Mesenteric fat pad (tissue), 1 donor: Measurements from ENCODE around the gene PRR3. TPM values are rescaled to one million over a fixed set of nuclear protein-coding genes. Genes with fewer than 3 reads are reported as not detected.

Experiments
- DNase-seq: peaks from one replicate; pipeline ENCODE4 v3.0.0-alpha.2; 2020; ENCODE audit warnings: low spot score
- total RNA-seq: library from RNA; stranded (reverse); fragmentation: NEBNext Ultra II Directional; extraction: Animal tissue kit (Norgen Biotek cat#: 25700); gene quantifications from one replicate; pipeline ENCODE4 v1.2.1, GENCODE V29; 2021
- donor health status: DM: yes; HTN: yes; CAD: no.

Gene PRR3
- total RNA-seq, 1 donor from 2014 or later: 9.2 TPM

DNA sequence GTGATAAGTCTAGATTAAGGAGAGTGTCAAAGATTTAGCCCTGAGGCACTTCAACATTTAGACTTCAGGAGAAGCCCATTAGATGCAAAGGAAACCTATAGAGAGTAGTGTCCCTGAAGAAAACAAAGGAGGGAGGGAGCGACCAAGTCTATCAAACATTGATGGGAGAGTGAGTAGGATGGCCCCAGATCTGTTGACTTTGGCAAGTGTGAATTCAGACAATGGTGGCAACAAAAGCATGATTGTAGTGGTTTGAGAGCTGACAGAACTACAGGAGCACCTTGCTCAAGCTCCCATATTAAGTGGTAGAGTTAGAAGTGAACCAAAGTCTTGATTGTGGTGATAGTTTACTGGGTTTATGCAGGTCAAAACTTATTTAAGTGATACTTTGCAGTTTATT lies 13.2 kb downstream of the PRR3 start:
- DNase-seq: no peak

DNA sequence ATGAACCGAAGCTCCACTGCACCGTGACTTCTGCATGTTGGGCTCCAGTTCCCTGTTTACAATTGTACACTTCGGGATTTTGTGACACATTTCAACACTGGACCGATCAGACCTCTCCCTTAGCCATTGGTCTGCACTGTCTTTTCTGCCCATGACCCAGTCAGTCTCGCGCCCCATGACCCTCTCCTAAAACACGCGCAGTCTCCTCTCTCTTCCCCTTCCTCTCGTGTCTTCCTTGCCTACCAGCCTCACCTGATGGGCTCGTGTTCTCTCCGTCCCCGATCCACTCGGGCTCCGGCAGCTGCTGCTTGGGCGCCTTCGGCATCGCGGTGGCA lies 13.6 kb downstream of the PRR3 start:
- no peak for DNase-seq

DNA sequence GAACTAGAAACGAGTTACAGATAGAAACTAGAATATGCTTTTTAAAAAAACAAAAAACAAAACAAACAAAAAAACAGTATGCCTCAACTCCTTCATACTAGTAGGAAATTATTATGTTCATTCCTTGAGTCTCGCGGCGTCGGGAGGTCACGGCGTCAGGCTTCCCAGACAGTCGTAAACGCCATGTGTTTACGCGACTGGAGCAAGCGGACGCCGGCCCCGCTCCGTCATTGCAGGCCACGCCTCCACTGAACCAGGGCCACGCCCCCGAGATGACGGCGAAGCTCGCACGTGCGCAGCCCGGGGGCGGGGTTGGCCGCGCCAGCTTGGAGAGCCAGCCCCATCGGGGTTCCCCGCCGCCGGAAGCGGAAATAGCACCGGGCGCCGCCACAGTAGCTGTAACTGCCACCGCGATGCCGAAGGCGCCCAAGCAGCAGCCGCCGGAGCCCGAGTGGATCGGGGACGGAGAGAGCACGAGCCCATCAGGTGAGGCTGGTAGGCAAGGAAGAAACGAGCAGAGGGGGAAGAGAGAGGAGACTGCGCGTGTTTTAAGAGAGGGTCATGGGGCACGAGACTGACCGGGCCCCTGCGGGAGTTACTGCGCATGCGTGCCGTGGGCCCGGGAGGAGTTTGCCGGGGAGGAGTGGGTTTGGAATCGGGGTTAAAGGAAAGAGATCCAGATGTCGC lies 14.1 kb downstream of the PRR3 start, which contains the start of gene ABCF1:
TSS of gene ABCF1 (plus strand) at position 368 of the 687 bp plus-strand sequence. CDS start at position 414, 46 bp downstream.
- peak; percentile 100 for DNase-seq

DNA sequence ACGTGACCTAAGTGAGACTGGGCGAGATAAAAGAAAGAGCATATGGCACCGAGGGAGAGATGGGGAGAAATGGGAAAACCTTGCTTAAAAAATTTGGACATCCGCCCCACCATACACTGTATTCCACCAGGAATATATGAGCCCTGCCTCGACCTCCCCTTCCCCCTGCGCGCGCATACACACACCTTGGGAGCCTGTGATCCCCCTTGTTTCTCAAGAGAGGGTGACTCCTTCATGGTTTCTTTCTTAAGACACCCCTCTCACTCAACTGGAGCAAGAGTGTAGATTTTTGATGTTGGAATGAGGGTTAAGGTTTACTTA lies 14.6 kb downstream of the PRR3 start:
- no peak for DNase-seq

DNA sequence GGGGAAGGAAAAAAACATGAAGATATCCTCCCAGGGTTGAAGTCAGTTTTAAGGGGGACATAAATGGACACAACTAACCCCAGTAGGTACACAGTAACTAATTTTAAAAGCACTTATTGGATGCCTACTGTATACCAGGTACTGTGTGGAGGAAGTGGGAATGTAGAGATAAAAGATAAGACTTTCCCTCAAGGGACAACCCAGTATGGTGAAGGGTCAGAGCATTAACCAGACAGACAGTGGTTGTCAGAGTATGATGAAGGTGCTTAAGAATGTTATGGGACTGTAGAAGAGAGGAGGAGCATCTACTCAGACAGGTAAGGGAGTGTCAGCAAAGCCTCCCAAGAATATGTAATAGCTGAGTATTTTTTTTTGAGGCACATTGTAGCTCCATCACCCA lies 15.1 kb downstream of the PRR3 start:
- DNase-seq: no peak

DNA sequence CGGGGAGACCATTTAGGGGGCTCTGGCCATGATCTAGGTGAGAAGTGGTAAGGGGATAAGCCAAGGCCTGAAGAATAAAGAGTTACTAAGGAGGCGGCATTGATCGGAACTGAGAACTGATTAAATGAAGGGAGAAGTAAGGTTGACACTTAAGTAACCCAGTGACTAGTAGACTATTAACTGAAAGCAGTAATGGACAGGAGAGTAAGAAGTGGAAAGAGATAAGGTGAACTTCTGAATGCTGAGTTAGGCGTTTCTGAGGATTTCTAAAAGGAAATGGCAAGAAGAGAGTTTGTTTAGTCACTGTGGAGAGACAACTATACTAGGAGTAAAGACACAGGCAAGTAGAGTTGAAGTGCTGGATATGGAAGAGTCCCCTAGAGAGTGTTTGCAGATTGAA lies 16.0 kb downstream of the PRR3 start:
- DNase-seq: no peak

DNA sequence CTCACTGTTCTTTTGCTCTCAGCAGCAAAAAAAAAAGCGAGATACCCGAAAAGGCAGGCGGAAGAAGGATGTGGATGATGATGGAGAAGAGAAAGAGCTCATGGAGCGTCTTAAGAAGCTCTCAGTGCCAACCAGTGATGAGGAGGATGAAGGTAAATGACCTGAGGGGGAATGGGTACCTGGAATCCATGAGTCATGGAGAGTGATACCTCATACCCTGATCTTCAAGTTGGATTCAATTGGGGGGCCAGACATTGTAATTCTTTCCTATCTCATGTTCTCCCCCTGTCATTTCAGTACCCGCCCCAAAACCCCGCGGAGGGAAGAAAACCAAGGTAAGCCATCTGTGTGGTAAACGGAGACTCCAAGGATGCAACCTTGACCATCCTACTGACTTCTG lies 21.0 kb downstream of the PRR3 start:
- no peak for DNase-seq

DNA sequence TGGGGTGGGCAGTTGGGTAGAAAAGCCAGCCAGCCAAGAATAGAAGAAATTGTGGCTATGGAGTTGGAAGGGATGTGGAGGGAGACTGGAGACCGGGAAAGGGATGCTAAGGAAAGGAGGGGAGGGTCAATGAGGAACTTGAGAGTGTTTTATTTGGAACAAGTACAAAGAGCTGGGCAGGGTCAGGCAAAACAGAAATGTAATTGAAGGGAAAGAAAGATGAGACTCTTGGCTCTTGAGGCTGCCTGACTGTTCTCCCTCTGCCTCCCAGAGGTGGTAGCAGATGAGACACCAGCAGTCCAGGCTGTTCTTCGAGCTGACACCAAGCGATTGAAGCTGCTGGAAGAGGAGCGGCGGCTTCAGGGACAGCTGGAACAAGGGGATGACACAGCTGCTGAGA lies 26.8 kb downstream of the PRR3 start:
- DNase-seq: no peak

DNA sequence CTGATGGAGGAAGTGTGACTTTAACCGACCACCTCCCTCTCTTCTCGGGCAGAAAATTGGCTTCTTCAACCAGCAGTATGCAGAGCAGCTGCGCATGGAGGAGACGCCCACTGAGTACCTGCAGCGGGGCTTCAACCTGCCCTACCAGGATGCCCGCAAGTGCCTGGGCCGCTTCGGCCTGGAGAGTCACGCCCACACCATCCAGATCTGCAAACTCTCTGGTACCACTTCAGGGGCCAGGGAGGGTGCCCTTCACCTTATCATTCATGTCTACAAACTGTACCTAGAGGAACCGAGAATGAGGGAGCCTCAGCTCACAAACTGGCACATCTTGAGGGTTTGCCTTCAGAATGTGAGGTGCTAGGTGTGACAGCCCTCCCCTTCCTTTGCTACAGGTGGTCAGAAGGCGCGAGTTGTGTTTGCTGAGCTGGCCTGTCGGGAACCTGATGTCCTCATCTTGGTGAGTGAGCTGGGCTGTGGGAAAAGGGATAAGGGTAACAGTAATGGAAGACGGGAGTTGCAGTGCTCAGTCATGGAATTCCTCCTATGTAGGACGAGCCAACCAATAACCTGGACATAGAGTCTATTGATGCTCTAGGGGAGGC lies 32.8 kb downstream of the PRR3 start:
- DNase-seq: peak; percentile 55

DNA sequence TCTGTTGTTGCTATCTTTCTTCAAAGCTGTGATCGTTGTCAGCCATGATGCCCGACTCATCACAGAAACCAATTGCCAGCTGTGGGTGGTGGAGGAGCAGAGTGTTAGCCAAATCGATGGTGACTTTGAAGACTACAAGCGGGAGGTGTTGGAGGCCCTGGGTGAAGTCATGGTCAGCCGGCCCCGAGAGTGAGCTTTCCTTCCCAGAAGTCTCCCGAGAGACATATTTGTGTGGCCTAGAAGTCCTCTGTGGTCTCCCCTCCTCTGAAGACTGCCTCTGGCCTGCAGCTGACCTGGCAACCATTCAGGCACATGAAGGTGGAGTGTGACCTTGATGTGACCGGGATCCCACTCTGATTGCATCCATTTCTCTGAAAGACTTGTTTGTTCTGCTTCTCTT lies 33.4 kb downstream of the PRR3 start:
- no peak for DNase-seq

DNA sequence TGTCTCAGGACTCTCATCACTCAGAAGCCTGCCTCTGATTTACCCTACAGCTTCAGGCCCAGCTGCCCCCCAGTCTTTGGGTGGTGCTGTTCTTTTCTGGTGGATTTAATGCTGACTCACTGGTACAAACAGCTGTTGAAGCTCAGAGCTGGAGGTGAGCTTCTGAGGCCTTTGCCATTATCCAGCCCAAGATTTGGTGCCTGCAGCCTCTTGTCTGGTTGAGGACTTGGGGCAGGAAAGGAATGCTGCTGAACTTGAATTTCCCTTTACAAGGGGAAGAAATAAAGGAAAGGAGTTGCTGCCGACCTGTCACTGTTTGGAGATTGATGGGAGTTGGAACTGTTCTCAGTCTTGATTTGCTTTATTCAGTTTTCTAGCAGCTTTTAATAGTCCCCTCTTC lies 33.9 kb downstream of the PRR3 start:
- DNase-seq: no peak

DNA sequence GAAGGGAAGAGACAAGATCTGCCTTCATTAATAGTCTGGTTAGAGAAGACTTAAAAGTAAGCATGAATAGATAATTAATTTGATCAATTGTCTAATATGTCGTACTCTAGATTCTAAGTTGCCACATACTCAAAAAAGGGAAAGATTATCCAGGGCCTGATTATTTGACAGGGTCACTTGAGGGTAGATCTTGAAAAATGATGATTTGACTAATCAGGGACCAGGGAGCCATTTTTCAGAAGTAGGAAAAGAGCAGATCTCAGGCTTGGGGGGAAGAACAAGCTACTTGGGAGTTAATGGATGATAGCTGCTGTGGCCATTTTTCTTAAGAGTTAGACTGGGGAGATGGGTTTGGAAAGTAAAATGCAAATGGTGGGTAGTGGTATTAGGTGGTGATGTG lies 35.2 kb downstream of the PRR3 start:
- no peak for DNase-seq

DNA sequence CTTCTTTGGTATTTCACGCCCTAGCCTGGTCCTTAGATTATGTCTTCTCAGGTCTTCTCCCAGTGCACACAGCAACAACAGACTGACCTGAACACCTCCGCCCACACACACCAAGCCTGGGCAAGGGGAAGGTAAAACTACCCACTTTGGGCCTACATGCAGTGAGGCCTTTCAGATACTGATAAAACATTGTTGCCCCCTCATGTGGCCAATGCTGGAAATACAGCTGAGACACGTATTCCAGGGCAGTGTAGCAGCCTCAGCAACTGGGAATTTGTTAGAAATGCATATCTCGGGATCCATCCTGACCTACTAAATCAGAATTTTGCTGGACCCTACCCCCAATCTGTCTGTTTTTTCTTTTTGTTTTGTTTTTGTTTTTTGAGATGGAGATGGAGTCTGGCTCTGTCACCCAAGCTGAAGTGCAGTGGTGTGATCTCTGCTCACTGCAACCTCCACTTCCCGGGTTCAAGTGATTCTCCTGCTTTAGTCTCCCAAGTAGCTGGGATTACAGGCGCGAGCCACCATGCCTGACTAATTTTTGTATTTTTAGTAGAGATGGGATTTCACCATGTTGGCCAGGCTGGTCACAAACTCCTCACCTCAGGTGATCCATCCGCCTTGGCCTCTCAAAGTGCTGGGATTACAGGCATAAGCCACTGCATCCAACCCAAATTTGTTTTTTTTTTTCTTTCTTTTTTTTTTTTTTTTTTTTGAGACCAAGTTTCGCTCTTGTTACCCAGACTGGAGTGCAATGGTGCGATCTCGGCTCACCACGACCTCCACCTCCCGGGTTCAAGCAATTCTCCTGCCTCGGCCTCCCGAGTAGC lies 40.4 kb downstream of the PRR3 start:
- peak; percentile 78 for DNase-seq

DNA sequence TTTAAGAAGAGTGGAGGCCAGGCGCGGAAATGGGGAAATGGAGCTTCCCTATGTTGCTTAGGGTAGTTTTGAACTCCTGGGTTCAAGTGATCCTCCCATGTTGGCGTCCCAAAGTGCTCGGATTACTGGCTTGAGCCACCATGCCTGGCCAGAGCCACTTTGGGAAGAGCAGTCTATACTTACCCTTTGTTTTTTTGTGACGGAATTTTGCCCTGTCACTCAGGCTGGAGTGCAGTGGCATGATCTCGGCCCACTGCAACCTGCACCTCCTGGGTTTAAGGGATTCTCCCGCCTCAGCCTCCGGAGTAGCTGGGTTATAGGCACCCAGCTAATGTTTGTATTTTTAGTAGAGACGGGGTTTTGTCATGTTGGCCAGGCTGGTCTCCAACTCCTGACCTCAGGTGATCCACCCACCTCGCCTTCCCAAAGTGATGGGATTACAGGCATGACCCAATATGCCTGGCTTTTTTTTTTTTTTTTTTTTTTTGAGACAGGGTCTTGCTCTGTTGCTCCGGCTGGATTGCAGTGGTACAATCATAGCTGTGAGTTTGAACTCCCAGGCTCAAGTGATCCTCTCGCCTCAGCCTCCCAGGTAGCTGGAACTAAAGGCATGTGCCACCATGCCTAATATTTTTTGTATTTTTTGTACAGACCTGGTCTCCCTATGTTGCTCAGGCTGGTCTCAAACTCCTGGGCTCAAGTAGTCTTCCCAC lies 42.0 kb downstream of the PRR3 start:
- no peak for DNase-seq

DNA sequence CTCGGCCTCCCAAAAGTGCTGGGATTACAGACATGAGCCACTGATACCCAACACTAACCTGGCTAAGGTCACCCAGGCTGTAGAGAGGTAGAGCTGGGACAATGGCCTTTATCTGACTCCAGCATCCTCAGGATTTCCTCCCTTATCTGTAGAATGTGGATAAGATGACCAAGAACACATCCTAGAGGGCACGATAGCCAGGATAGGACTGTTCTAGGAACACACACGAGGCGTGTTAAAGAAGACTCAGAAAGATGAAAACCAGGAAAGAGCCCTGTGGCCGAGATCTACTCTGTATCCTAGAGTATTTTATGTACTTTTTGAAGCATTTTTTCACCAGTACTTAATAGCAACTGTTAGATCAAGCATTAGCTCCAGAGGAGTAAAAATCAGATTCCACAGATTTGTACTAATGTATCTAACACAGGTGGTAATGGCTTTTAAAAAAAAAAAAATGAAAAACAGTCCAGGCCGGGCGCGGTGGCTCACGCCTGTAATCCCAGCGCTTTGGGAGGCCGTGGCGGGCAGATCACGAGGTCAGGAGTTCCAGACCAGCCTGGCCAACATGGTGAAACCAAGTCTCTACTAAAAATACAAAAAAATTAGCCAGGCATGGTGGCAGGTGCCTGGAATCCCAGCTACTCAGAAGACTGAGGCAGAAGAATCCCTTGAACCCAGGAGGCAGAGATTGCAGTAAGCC lies 42.7 kb downstream of the PRR3 start:
- DNase-seq: no peak

DNA sequence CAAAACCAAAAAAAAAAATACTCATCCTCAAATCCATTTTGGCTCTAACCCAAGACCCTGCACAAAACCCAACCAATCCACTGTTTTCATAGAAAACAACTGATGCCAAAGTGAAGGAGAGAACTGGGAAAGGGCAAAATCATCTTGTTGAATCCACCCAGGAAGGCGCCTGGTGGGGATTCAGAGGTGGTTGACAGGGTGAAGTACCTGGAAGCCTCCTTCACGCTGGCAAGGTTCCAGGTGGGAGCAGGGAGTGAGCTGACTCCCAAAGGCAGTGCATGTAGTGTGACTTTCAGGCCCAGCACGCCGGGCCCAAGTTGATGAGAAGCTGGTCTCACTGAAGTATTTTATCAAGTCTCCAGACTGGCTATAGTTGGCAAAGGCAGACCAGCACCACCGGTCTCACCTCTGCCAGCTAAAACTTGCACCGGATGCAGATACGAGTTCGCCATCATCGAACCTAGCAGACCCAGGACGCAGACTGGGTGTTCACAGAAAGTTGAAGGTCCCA lies 43.4 kb downstream of the PRR3 start:
- no peak for DNase-seq

DNA sequence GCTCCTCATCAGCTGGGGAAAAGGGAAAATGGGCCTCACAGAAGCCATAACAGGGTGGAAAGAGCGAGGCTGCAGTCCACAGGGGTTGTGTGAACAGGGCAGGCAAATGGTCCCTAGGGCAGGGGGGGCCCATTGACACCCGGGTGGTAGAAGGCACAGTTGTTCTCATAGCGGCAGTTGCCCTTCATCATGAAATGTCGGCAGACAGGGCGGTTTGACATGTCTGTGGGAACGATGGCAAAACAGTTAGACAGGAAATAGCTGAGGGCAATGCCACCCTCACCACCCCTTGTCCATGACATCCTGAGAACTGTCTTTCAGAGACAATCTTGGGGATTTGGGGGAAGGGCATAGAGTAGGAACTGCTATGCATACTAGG lies 44.3 kb downstream of the PRR3 start:
- DNase-seq: no peak

DNA sequence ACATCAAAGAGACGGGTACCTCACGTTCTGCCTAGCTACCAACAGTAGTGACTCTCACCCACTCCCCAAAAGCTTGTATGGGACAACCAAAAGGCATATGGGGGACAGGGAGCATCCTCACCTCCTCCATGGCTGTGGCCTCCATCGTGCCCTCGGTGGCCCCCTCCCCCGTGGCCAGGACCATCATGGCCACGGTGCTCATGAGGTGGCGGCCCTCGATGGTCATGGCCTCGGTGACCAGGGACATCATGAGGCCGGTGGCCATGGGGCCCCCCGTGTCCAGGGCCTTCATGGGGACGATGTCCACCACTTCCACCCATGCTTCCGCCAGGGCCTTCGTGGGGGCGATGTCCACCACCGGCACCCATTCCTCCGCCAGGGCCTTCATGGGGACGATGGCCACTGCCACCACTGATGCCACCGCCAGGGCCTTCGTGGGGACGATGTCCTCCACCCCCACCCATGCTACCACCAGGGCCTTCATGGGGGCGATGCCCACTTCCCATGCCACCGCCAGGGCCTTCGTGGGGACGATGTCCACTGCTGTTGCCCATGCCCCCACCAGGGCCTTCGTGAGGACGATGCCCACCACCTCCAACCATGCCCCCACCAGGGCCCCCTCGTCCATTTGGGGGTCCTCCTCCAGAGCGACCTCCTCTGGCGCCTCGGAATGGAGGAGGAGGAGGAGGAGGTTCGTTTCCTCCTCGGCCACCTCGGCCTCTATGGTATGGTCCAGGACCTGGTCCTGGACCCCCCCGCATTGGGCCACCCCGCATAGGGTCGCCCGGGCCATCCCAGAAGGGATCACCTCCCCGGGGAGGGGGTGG lies 44.9 kb downstream of the PRR3 start:
- no peak for DNase-seq

DNA sequence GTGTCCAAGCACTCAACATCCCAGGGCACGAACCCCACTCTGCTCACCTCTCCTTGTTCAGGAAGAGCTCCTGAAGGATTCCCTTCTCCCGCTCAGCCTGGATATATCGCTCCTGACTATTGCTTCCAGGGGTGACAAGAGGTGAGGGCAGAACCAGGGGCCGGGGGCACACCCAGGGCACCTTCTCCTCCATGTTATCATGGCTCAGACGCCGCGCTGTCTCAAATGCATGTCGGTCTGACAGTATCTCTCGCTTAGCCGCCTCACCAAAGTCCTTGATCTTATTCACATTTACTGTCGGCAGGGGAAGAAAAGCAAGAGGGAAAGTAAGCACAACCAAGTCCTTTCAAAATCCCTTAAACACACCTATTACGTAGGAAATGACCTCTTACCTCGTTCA lies 46.9 kb downstream of the PRR3 start:
- DNase-seq: no peak

DNA sequence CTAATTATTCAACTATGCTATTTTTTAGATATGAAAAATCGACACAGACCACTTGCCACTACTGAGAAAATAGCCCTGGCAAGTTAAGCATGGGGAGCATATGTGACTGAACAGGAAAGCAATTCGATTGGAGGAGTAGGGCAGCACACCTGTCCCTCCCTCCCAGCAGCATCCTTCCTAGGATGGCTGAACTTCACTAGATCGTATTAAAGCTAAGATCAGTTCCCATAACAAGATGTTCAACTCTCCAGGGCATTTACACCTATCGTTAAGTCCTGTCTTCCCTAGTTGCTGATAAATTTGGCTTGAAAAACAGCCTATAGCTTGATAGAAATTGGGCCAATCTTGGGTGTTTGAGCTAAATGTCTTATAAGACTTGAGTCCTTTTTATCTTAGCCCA lies 53.0 kb downstream of the PRR3 start:
- DNase-seq: no peak
